ENCODE results near the gene ATXN10.

ATXN10 gene

GRCh38 chr22:45758603-45759002 lies 87.0 kb downstream of the ATXN10 start:
- DNase-seq (ENCODE audit: low spot score) = no peak

DNA sequence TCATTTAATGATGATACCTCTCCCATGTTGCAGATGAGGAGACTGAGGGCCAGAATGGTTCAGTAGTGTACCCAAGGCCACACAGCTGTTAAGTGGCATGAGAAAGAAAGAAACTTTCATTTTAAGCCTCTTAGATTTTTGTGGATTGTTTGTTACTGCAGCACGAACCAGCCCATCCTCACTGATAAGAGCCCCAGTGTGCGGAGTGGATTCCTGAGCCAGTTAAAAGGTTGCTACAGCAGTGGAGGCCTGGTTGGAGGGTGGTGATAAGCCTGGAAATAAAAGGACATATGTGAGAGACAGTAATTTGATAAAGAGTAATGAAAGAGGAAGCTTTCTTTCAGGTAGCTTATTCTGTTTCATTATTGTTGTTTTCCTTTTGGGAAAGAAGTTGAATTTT lies 89.0 kb downstream of the ATXN10 start:
- DNase-seq (ENCODE audit: low spot score) = no peak

DNA sequence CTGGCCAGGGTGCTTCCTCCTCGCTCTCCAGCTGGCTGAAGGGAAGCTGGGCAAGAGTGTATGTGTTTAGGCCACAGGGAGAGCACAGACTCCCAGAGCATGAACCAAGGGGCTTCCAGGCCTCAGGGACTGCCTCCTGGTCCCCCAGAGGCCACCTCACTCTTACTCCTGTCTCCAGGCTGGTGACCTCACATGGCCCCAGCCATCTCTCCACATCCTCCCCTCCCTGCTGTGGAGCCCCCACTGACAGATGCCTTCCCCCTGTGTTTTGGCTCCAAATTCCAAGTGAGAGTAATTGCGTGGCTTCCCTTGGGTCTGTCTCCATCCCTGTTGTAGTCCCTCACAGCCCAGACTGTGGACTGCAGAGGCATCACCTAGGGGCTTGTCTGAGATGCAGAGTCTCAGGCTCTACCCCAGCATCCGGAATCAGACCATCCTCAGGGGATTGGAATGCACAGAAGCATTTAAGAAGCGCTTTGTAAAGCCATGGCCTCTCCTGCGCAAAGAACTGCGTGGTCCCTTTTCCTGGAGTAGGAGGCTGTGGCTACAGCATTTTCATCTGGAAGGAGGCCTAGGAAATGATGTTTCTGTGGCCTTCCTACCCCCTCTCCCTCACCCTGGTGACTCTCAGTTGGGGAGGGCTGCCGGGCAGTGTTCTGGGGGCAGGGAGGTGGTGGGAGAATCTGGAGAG lies 91.1 kb downstream of the ATXN10 start:
- no peak for DNase-seq (ENCODE audit: low spot score)

DNA sequence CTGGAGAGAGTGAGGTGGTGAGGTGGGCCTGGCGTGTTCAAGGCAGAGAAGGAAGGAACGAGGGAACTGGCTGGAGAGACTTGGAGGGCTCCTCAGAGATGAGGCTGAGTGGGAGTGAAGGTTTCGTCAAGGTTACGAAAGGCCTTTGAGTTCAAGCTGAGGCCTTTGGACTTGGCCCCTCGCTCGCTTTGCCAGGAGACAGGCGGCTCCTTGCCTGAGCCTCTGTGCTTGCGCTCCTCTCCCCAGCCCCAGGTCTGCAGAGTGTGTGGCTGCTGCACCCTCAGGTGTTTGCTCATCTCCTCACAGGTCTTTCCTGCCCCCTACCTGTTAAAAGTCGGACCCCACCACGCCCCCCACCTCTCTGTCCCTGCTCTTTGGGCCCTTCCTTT lies 91.6 kb downstream of the ATXN10 start:
- DNase-seq (ENCODE audit: low spot score) = no peak

DNA sequence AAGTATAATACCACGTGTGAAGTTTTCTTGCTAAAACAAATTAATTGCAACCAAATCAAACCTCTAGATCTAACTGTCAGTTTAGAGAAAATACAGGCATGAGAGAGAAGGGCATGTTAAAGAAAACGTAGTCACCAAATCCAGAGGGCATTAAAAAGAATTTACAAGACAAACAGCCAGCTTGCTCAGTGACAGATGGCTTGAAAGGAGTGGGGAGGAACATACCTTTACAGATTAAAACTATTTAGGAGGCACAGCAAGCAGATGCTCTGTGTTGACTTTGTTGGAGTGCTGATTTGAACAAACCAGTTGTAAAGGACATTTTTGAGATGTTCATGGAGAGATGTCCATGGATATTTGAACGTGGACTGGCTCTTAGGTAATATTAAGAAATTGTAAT lies 96.9 kb downstream of the ATXN10 start:
- DNase-seq (ENCODE audit: low spot score) = no peak

GRCh38 chr22:45769569-45770210 lies 98.1 kb downstream of the ATXN10 start:
- DNase-seq (ENCODE audit: low spot score) = no peak

GRCh38 chr22:45770506-45770905 lies 98.9 kb downstream of the ATXN10 start:
- no peak for DNase-seq (ENCODE audit: low spot score)

DNA sequence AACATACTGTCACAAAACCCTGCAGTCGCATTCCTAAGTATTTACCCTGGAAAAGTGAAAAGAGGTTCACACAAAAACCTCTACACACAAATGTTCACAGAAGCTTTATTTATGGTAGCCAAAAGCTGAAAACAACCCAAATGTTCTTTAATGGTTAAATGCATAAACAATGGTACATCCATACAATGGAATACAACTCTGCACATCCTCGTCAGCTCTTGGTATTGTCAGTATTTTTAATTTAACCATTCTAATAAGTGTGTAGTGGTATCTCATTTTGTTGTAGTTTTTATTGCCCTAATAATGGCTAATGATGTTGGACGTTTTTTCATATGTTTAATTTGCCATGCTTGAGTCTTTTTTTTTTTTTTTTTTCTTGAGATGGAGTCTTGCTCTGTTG lies 99.4 kb downstream of the ATXN10 start:
- no peak for DNase-seq (ENCODE audit: low spot score)

DNA sequence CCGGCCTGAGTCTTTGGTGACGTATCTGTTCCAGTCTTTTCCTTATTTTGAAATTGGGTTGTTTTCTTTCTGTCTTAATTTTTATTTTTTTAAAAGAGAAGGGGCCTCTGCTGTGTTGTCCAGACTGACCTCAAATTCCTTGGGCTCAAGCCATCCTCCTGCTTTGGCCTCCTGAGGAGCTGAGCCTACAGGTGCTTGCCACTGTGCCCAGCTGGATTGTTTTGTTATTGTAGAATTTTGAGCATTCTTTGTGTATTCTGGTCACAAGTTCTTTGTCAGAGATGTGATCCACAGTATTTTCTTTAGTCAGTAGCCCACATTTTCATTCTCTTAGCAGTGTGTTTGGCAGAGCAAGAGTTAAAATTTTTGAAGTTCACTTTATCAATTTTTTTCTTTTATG lies 100.1 kb downstream of the ATXN10 start:
- no peak for DNase-seq (ENCODE audit: low spot score)

DNA sequence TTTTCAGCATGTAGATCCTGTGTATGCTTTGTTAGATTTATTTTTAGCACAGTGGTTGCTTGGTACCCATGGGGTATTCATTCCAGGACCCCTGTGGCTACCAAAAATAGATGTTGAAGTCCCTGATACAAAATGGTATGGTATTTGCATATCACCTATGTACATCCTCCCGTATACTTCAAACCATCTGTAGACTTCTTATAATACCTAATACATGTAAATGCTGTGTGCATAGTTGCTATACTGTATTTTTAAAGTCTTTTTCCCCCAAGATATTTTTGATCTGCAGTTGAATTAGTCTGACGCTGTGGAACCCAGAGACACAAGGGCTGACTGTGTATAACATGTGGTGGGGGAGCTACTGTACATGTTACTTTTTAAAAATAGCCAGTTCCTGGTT lies 101.1 kb downstream of the ATXN10 start:
- no peak for DNase-seq (ENCODE audit: low spot score)

- no peak for DNase-seq (ENCODE audit: low spot score)
These were observed 102.5 kb downstream of the ATXN10 start for GRCh38 chr22:45774001-45774670.

GRCh38 chr22:45775062-45775461 lies 103.4 kb downstream of the ATXN10 start:
- DNase-seq (ENCODE audit: low spot score) = no peak

GRCh38 chr22:45775569-45776312 lies 104.1 kb downstream of the ATXN10 start:
- DNase-seq (ENCODE audit: low spot score) = no peak

DNA sequence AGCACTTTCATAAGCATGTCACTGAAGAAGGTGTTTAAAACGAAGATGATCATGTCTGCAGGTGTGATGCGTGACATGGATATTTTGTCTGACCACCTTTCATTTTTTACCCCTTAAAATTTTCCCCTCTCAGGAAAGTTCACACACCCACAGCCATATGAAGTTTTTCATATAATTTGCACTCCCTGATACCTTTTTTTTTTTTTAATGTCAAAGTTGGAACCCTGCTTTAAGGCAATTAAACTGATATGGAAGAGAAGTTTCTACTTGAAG lies 104.6 kb downstream of the ATXN10 start:
- DNase-seq (ENCODE audit: low spot score) = no peak

DNA sequence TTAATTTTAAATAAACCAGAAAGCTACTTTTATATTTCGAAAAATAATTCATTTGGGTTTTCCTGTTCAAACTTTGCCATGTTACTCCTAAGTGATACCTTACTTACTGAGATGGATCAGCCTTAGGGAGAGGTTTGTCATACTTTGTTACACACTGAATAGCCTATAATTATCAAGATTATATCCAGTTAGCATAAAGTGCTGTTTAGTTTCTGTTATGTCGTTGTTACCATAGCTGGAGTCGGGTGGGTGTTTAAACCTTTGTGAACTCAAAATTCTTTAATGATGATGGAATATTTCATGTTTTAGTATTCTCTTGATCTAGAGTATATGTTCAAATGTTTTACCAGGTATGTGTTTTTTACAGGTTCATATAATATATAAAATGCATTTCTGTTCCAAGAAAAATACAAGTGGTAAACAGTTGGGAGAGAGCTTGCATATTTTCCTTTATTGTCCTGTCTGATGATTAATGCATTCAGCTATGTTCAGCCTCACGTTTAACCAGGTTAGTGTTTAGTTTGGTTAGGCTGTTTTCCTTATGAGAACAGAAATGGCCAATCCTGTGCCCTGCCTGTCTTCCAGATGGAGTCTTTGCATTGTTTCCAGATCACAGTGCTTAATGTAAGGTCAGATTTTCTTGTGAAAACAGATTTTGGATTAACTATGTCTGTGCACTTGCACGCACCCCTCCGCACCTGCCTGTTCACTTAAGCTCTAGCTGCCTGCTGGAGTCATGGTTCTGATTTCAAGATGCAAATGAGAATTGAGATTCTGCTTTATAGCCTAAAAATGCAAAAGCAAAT lies 105.6 kb downstream of the ATXN10 start:
- DNase-seq (ENCODE audit: low spot score) = no peak

DNA sequence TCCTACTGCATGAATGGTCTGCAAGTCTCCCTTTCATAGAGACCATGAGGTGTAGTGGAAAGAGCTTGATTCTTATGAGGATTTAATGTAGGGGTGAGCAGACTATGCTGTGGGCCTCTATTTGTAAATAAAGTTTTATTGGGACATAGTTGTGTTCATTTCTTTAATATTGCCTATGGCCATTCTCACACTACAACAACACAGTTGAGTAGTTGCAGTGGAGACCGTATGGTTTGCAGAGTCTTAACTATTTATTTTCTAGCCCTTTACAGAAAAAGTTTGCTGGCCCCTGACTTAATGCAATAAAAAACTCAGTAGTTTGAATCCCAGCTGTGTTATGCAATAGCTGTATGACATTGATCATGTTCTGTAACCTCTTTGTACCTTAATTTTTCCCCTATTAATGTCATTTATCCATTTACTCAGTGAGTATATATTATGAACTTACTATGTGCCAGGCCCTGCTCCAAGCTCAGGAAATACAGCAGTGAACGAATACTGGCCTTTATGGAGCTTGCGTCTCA lies 106.3 kb downstream of the ATXN10 start:
- no peak for DNase-seq (ENCODE audit: low spot score)

GRCh38 chr22:45781459-45781858 lies 109.8 kb downstream of the ATXN10 start:
- no peak for DNase-seq (ENCODE audit: low spot score)

DNA sequence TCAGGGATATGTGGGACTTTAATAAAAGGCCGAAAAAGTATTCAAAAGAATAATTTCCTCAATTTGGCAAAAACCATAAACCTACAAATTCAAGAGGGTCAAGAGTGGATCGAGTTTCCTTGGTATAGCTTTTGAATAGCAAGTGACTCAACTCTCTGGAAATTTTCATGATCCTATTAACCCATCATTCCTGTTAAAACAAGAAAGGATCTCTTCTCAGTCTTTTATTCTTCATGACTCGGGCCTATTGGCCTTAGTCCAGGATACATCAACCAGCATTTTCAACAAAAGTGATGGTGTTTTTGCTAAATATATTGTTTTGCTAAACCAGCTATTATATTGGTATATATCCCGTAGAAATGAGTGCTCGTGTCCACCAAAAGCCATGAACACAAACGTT lies 110.3 kb downstream of the ATXN10 start:
- no peak for DNase-seq (ENCODE audit: low spot score)

- DNase-seq (ENCODE audit: low spot score) = no peak
These were observed 111.4 kb downstream of the ATXN10 start for GRCh38 chr22:45783021-45783420.

- no peak for DNase-seq (ENCODE audit: low spot score)
These were observed 112.1 kb downstream of the ATXN10 start for GRCh38 chr22:45783690-45784089.

DNA sequence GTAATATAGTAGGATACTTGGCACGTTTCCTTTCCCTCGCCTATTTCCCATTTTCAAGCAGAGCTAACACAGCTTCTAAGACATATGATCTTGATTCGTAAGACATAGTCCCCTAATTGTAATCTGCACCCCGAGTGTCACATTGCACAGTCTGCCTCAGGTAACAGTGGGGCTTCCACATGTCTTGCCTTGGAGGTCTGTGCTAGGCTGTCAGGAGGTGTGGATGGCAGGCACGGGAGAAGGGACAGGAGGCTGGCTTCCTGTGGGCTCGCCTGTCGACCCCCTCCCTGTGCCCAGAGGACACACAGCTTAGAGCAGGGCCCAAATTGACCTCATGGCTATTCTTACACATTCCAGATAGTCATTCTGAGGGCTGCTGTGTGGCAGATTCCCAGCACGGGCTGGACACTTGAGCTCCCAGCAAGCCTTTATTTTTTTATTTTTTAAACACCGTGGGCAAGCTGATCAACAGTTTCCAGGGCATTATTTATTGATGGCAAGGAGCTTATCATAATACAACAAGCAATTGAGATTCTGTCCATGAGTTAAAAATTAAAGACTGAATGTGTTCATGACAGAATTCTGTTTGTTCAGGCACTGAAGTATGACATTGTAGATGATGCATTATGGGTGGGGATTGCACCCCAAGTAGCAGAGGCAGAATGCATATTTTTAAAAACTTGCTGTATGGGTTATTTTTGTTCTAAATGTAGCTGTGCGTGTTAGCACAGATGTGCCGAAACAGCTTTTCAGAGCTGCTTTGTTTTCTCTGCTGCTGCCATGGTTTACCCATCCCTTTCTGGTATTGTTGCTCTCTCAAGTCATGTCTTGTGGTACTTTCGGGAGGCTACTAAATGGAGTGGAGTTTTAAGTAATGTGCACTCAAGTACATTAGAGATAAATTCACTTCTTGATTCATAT lies 113.0 kb downstream of the ATXN10 start:
- DNase-seq (ENCODE audit: low spot score) = no peak

Data from LoVo (cell line).